HG02759 (cell line): ENCODE data around the gene GID8.
A peak's percentile ranks its signal among the peaks of the same experiment; 100 is the strongest.

Experiments
- ATAC-seq: cut with Tn5 transposase; IDR thresholded peaks from one replicate; pipeline ENCODE4 v1.9.1; 2021; ENCODE audit warnings: mild to moderate bottlenecking, moderate library complexity; ENCODE audit not compliant: unreplicated experiment

The GID8 gene

DNA sequence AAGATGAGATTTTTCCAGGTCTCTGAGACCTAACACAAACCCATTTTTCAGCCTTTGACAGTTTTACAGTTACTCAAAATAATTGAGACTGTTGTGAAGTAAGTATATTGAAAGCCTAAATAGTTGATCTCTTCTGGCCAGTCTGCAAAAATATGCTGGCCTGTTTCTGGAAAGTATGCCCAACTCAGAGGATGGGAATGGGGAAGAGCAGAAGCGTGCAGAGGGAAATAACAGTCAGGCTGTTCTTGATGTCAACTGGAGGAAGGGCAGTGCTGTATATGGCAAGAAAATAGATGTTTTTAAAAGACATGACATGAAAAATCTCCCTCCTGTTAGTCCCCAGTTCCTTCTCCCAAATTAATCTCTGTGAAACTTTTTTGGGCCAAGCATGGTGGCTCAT, 3.8 kb downstream of the GID8 start:
- ATAC-seq = no peak

DNA sequence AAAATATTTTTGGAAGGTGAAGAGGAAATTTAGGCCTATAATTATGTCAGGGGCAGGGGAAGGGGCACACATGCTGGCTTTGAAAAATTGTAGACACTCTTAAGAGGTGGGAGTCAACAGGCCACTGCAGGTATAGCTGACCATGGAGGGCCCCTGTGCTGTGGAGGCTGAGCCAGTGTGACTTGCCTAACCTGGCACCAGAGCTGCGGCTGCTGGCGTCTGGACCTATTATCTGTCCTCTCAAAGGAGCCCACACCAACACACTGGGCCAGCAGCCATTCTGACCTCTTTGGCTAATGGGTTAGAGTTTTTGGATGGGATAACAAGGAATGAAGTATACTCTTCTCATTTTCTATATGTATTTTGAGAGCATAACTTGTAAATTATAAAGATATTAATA, 4.5 kb downstream of the GID8 start:
- no peak for ATAC-seq

DNA sequence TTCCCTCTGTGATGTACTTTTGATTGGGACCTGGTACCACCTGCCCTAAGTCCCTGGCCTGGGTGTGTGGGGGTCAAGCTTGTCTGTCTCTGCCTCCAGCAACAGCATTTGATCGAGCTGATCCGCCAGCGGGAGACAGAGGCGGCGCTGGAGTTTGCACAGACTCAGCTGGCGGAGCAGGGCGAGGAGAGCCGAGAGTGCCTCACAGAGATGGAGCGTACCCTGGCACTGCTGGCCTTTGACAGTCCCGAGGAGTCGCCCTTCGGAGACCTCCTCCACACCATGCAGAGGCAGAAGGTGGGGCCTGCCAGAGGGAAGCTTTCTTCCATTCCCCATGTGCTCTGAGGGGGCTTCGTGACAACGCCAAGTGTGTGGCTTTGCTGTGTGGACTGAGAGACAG, 5.4 kb downstream of the GID8 start:
- ATAC-seq = no peak

DNA sequence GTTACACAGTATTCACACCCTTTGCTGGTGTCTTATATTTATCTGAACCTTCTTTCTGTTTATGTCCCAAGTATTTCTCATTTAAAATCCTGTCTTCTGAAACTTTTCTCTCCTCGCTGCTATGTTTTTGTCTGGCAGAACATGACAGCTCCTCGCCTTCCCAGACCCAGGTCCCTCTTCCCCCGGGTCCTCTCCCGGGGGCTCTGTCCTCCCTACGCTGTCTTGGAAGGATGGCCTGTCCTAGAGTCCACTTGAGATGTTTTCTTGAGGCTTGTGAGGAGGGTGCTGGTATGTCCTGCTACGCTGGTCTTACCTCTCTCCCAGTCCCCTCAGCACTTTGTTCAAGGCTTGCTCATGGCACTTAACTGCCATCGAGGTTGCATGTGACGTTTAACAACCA, 6.2 kb downstream of the GID8 start:
- ATAC-seq = no peak

DNA sequence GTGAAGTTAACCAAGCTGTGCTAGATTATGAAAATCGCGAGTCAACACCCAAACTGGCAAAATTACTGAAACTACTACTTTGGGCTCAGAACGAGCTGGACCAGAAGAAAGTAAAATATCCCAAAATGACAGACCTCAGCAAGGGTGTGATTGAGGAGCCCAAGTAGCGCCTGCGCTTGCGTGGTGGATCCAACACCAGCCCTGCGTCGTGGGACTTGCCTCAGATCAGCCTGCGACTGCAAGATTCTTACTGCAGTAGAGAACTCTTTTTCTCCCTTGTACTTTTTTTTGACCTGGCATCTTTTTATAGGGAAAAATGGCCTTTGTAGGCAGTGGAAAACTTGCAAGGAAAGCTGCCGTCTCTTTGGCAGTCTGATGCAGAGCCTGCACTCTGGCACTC, 6.8 kb downstream of the GID8 start:
- no peak for ATAC-seq

DNA sequence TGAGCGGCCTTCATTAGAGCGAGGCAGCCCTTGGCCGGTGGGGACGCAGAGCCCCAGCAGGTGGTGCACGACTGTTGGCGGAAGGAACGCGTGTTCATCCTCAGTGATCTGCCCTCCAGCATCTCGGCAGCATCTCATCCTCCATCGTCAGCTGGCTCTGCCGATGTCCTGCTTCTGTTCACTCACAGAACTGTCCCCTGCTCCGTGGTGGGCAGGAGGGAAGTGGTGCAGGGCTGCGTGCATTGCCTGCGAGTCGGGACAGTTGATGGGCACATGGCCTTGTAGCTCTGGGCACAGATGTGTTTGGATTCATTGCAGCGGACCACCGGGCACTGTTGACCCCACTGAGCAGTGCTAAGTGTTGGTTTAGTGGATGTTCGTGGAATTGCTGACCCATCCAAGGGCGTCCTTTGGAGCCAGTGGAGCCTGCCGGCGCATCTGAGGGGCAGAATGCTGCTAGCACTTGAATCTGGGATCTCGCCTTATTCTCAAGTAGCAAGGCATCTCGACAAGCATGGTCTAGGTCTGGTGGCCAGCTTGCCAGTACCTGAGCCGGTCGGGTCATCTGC, 7.9 kb downstream of the GID8 start:
- no peak for ATAC-seq

DNA sequence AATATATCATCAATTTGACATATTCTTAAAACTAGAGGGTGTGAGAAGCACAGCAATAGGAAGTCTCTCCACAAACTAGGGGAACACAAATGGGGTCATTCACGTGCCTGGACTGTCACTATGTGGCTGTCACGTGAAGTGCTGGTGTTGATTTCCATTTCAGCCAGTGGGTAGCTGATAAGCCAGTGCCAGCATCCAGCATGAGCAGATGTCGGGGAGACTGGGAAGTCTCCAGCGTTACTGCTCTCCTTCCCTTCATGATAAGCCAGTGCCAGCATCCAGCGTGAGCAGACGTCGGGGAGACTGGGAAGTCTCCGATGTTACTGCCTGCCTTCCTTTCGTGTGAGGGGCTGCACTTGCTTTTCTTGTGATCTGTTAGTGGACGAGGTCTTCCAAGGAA, 9.0 kb downstream of the GID8 start:
- no peak for ATAC-seq

DNA sequence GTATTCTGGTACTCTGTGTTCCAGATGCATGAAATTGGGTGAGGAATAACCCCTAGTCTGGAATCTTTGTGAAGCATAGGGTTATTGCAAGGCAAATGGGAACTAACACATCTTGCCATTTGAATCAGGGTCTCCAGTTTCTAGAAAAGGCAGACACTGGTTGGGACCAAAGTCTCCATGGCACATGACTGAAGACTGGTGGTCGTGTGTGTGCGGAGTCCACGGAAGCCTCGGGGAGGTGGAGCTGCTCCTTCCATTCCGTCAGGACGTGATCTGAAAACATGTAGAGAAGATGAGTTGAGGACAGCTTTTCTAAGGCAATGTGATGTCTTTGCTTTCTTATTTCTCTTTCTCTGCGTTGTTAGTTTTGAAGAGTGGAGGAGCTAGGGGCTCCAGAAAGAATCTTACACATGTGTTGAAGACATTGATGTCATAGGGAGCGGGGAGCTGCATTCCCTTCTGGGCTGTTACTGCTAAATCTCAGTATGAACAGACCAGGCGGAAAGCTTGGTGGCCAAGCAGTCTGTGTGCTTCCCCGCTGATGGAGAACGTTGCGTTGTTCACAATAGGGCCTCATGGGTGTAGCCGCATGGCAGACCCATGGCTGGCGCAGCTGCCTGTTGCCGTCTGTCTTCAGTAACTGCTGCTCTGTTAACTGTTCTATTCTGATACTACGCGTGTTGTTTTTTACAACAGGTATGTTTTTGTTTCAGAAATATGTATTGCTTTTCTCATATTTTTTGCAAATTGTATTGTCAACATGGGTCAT, 9.8 kb downstream of the GID8 start:
- ATAC-seq = no peak

DNA sequence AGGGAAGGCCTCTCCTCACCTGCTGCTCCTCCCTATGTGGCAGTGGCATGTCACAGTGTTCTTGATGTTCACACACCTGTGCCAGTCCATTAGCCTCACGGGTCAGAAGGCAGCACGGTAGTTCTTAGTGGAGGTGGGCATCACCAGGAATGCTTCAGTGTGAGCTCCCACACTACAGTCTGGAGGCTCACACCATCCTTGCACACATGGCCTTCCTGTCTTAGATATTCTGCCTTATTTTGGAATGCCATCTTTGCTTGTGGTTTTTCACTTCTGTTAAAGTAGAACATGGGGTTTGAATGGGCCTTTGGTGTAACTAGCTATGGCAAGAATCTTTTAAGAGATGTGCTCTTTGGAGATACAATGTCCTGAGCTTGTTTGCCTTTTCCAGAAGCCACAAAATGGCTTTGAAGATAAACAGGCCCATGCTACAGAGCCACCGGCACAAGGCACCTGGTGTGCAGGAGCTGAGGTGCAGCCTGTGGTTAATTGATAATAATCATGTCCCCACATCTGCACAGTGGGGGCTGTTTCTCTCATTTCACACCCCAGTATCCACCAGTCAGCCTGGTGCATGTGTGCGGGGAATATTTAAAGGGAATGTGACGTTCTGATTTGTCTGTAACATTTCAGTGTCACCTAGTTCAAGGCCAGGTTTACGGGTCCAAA, 11.3 kb downstream of the GID8 start:
- no peak for ATAC-seq

DNA sequence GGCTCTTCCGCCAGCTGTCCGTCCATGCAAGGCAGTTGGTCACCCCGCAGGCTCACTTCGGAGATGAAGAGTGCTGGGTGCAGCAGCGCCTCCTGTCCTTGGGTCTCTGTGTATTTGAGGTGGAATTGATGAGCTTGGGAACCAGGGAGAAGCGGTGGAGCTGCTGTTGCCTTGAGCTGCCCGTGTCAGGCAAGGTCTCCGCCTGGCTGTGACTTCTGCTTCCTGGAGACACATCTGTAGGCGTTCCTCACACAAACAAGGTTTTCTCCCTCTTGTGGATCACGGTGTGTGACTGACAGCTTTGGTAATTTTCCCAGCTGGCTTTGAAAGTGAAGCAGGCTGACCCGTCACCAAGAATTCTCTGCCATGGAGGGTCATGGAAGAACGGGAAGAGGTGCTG, 12.0 kb downstream of the GID8 start:
- ATAC-seq = no peak

DNA sequence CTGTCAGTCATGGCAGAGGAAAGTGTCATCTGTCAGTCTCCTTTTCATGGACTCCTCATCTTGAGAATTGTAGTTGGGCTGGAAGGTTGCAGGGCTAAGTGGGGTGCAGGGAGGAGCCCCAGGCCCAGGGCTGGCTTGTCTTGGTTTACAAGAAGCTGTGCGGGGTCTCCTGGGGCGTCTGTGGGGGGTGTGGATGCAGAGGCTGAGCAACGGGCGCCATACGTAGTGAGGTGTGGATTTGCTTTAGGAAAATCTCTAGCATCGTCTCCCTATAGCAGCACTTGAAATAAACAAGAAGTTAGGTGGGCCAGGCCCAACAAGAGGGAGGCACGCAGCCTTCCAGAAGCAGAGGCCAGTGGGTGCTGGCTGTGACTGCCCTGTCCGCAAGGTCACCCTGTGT, 12.8 kb downstream of the GID8 start:
- no peak for ATAC-seq

DNA sequence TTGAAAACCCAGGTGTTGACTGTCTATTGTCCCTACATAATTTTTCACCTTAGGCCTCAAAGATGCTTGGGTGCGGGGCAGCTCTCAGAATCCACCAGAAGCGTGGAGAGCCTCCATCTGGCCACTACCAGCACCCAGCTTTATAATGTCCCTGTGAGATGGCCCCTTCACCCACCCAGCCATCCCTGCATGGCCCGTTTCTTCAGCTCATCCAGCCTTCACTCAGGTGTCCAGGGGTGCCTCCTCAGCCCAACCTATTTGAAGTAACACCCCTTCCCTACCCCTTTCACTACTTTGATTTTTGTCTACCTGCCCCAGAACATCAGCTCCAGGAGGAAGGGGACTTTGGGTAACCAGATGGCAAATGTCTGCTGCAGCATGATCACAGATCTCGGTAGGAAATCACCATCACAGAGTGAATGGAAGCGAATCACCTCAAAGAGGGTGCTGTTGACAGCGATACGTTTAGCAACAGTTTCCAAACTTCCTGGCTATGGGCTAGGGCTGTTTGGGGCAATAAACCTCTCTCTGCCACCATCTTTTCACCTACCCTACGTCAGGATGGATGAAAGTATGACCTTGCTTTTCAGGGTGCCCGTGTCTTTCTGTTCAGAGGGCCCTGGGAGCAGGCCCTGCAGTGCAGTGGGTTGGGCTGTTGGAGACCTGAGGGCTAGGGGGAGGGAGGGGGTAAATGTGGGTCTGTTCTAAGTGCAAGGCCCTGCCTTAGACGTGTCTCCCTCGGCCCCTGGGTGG, 13.4 kb downstream of the GID8 start:
- no peak for ATAC-seq

DNA sequence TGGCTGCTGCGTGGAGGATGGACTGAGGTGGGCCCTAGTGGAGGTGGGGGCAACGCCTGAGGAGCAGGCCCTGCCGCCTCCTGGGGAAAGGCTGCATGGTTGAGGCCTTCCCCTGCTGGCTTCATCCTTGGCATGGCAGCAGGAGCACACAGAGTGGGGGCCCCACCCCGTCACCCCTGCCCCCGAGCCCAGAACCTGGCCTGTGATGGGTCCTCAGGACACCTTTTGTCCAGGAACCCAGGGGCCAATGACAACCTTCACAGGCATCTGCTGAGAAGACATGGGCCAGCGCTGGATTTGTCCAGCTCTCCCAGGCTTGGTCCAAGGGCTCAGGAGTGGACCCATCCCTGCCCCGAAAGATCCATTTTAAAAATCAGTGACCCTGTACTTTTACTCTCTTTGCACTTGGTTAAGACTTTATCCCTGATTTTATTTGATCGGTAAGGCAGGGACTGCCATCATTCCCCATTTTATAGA, 14.0 kb downstream of the GID8 start:
- no peak for ATAC-seq

DNA sequence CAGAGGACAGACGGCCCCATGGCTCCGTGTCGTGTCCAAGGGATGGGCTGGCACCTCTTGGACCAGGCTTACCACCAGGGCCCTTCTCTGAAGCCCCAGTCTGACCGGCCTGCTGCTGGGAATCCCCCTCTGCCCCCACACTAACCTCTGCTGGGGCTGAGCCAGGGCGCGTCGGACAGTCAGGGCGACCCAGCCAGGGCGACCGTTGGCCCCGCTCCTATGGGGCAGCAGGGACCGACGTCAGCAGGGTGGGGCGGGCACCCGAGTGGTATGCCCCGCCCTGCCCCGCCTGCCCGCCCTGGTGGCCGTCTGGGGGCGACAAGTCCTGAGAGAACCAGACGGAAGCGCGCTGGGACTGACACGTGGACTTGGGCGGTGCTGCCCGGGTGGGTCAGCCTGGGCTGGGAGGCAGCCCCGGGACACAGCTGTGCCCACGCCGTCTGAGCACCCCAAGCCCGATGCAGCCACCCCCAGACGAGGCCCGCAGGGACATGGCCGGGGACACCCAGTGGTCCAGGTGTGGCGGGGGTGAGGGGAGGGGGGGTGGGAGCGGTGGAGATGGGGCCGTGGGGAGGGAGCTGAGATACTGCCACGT, 14.5 kb downstream of the GID8 start, which contains the start of gene SLC17A9:
TSS of gene SLC17A9 (plus strand) at position 337 of the 595 bp plus-strand sequence. CDS start at position 459, 122 bp downstream.
- peak; percentile 65 for ATAC-seq

DNA sequence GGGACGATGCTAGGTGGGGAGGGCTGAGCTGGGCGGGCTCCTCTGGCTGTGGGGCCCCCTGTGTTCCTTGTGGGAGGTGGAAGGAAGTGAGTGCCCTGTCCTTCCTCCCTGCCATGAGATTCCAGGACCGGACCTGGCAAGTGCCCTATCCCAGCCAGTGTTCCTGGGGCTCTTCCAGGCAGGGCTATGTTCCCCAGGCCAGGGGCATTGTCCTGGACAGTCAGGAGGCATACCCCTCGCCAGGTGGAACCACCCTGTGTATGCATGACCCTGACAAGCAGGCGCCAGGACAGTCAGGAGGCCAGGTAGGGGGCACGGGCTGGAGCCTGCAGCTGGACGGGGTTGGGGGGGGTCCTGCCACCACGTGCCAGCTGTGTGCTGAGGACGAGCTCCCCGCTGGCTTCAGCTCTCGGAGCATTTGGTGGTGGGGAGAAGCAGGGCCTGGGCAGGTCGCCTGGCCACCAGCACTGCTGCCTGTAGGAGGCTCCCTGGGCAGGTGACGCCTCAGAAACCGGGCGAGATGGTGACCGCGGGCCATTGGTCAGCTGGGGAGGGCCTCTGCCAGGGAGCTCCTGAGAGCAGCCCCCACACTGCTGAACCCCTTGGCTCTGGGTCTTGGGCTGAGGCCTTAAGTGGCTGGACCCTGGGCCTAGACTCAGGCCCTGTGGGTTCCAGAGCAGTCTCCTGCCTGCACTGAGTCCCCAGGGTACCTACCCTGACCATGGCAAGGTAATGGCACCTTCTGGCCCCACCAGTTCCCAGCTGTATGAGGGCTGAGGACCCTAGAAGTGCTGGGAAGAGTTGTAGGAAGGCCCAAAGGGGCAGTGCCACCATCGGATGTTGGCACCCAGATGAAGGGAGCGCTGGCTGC, 15.3 kb downstream of the GID8 start:
- no peak for ATAC-seq

DNA sequence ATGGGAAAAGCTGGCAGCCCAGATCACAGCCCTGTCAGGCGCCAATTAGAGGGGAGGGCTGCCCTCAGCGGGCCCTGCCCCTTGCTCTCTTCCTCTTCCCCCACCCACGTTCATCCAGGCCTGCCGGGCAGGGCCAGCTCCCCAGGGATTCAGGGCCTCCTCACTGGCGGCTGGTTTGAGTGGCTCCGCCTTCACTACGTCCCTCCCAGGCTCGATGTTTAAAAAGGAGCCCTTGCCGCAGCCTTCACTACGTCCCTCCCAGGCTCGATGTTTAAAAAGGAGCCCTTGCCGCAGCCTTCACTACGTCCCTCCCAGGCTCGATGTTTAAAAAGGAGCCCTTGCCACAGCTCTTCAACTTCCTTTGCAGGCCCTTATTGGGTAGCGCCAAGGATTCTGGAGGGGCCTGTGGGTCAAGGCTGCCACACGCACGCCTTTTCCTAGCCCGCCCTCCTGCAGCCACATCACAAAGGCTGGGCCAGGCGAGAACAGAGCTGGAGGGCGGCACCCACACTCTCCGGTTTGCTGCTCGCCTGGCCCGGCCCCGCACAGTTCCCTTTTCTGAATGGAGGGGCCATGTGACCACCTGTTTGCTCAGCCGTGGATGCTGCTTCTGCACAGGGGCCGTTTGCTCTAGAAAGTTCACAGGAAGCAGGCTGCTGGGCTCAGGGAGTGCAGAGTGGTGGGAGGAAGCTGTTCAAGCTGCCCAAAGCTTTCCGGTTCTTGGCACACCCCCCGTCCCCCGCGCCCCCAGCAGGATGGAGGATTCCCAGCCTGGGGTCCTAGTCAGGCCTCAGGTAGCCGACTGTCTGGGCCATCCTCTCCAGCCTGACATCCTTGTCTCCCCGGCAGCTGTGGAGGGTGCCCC, 16.1 kb downstream of the GID8 start:
- peak; percentile 75 for ATAC-seq

DNA sequence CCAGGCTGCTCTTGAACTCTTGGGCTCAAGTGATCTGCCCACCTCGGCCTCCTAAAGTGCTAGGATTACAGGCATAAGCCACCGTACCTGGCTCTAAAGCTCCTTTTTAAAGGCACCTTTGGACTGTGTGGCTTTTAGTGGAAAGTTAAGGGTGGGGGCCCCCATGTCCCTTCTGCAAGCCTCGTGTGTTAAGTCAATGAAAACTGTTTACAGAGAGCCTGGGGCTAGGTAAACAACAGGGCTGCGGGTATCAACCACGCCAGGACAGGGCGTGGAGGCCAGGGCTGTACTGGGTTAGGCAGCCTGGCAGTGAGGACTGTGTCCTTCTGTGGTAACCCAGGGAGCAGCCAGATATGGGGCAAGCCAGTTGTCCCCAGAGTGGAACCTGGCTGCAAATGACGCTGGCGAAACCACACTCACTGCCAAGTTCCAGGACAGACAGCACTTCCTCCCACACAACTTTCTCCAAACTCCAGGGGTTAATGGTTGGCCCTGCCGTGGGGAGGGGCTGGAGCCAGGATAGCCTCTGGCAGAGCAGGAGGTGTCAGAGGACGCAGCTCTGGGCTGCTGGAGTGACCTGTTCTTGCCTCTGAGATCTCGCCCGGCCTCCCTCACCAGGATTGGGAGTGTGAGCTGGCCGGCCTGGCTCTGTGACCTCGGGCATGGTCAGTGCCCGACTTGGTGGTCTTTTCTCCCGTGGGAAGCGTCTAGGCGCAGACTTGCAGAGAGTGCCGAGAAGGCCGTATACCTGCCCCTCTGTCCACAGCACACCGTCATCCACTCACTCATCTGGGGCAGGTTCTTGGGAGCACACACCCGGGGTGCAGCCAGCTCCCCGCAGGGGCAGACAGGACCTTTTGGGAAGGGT, 17.8 kb downstream of the GID8 start:
- no peak for ATAC-seq
